Dedifferentiated amniotic fluid mesenchymal stem cell (primary cell): ENCODE data around the gene PRRT4.
A peak's percentile ranks its signal among the peaks of the same experiment; 100 is the strongest.

Source experiments
- DNase-seq: peaks from one replicate; pipeline ENCODE4 v3.0.0-alpha.2; 2016; ENCODE audit errors: extremely low spot score

The PRRT4 gene

GRCh38 chr7:128349466-128349825 lies 12.0 kb downstream of the PRRT4 start:
- DNase-seq = peak; percentile 19

DNA sequence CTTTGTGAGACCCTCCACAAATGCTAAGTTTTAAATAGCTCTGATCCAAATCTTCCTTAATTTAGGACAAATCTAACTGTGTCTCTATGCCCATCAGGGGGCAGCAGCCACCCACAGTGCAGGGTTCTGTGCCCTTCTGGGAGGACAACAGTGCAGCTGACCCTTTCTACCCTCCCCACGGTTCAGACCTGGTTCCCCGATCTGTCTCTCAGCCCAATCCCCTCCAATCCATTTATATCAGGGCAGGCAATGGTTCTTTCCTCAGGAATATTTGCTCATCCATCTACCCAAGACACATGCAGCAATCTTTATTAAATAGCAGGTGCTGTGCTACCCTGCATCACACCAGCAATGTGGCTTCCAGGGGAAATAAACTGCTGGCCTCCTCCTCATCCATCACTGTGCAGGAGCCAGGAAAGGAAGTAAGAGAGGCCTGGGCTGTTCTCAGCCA lies 13.8 kb downstream of the PRRT4 start:
- DNase-seq = peak; percentile 47

DNA sequence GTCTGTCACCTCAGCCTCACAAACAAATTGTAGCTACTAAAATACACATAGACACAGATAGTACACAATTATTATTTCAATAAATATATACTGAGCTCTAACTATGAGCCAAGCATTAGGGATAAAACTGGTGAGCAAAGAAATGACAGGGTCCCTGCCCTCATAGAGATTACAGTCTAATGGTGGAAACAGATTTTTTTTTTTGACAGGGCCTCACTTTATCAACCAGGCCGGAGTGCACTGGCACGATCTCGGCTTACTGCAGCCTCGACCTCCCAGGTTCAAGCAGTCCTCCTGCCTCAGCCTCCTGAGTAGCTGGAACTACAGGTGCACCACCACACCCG lies 17.1 kb downstream of the PRRT4 start:
- no peak for DNase-seq

DNA sequence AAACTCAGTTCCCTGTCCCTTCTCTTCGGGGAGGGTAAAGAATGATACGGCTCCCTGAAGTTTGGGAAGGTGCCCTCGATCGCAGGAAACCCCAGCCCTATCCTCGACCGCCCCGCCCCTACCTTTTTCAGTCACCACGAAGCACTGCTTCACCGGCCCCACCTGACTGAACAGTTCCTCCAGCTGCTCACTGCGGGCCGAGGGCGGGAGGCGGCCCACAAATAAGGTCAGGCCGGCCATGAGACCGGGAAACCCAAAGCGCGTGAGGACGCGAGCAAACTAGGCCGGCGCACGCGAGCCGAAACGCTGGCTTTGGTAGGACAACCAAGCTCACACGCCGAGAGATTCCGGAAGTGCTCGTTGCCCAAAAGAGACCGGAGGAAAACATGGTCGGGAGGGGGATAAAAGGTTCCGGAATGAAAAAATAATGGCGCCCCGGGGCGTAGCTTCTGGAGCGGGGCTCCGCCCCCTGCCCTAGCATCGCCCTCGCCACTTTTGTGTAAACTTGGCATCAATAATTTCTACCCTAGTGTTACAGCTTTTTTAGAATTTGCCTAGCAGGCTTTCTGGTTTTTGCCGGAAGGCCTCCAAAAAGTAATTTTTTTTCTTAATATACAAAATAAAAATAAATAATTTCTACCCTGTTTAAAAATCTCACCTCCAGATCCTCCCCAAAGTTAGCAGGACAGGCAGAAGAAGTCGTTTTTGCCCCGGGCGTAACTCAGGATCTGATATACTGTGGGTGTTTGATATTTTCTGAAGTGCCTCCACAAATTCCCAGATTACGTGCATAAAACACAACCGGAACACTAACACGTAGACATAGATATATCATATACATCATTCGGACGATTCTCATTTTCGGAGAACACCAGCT lies 17.7 kb downstream of the PRRT4 start, which contains the start of gene RBM28:
RBM28 (minus strand) TSS at position 355 of the 877 bp plus-strand sequence; CDS start at position 240, 115 bp downstream.
- DNase-seq = peak; percentile 96

DNA sequence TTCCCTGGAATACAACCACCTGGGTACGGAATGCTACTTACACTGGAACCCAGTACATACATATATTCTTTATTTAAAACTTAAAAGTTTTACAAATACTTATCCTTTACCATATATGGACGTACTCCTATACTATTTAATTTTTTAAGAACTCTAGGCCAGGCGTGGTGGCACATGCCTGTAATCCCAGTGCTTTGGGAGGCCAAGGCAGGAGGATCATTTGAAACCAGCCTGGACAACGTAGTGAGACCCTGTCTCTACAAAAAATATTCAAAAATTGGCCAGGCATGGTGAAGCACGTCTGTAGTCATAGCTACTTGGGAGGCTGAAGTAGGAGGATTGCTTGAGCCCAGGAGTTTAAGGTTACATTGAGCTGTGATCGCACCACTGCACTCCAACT lies 19.8 kb downstream of the PRRT4 start:
- no peak for DNase-seq

- no peak for DNase-seq
Measured at GRCh38 chr7:128335730-128336129, 25.8 kb downstream of the PRRT4 start.

DNA sequence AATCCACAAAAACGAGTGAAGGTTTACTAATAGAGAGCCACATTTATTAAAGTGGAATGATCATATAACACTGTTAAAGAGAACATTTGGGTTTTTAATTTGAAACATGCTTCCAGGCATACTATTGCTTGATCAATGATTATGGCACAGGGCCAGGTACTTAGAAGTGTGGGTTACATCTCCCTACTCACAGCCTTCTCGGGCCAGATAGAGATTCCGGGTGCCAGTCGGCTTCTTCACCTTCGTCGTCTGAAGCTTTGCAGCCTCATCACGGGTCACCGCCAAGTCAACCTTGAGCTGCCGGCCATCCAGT lies 37.2 kb downstream of the PRRT4 start:
- DNase-seq = no peak

DNA sequence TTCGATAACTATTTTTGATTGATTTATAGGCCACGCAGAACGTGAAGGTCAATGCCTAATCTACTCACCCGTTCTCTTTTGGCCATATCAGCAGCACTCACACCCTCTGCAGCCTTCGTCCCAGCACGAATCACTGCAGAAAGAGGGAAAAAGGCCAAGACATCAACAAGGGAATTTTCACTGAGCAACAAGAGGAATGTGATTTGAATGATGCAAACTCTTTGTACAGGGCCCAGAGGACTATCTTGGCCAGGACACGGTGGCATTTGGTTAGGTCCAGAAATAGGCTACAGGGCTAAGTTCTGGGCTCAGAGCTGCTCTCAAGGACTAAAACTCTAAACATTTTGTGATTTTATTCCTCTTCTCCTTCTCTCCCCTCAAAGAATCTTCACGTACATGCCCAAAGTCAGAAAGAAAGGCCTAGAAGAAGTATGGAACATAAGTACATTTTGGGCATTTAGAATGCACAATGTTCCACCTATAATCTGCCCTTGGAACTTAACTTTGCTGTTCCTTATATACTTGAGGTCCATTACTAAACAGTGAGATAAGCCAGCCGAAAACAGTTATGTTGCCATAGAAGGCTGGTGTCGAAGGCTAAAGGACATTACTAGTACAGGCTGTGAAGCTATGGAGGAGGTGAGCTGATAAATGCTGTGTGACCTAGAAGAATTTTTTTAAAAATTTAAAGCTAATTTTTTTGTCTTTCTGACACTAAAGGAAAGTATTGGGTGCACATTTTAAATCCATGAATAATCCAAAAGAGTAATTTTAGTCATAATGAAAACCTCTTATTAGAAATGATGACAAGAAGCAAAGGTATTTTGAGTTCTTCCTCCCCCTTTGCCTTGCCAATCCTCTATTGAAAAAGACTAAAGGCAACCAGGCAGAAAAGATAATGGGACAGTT lies 37.8 kb downstream of the PRRT4 start:
- DNase-seq = no peak

- no peak for DNase-seq
Measured at GRCh38 chr7:128323040-128323439, 38.5 kb downstream of the PRRT4 start.

DNA sequence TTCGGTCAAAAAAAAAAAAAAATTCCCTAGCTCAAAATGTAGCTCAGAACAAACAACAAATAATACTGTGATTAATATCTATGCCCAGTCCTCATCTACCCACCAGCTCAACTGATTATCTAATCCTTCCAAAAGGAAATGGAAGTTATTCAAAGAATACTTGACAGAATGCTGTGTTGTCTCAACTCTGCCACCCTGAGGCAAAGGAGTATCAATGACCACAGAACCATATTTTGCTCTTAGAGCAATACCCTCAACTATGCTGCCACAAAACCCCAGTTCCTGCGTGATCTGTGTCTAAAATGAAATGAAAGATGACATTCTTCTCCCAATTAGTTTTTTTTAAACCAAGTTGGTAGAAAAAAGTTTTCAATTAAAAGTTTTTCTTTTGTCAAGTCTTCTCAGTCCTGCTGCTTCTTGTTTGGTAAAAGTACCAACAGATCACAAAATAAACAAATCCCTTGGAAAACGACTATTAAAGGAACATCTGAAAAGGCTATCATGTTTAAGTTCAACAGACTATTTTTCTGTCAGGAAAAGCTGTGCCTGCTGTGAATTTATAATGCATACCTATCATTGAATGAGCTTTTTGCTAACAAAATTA lies 39.3 kb downstream of the PRRT4 start:
- DNase-seq = peak; percentile 70

GRCh38 chr7:128321044-128321422 lies 40.5 kb downstream of the PRRT4 start:
- no peak for DNase-seq

DNA sequence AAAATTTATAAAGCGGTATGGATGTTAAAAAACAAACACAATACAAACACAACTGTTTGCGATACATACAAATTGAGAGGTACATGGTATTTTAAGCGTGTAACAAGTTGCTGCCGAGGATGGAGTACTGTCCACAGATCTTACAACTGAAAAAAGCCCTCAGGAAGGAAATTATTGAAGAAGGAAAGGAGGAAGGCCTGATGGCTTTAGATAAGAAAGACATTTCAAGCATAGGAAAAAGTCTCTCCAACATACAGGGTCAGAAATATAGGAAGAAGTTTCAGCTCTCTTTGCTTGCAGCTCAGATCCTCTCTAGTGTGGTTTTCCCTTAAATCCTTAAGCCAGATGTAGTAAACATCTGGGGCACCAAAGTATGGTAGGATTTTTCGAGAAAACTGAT lies 42.8 kb downstream of the PRRT4 start:
- DNase-seq = no peak

- no peak for DNase-seq
Measured at GRCh38 chr7:128311013-128311412, 50.5 kb downstream of the PRRT4 start.

DNA sequence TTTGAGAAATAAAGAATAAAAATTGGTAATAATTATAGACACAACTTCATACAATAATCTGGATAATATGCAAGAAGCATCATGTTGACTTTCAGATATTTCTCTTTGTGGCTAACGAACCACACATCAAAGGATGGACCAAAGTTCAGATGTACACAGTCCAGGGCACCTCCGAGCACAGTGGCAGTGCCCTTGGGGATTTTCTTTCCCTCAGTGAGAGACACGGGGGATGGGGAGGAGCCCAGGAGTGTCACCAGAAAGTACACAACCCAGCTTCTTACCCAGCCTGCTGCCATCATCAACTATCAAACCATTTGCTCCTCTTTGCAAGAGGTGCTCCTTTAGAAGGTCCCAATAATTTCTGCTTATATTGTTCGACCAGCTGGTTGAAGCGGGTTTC lies 51.0 kb downstream of the PRRT4 start:
- DNase-seq = no peak

DNA sequence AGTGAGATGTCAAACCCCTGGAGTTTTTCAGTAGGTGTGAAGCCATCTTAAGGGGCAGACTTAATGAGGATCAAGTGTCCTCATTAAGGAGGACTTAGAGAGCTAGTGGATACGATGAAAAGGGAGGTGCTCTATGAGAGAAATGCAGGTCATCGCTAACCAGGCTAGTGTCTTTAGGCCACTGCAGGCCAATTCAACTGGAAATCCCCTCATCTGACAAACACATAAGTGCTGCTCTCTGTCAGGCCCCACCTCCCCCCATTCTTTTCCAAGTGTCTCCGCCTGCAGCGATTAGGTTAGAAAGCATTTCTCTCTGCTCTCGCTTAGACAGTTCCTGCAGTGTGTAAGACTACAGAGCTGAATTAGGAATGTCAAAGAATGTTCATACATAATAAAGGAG lies 51.5 kb downstream of the PRRT4 start:
- DNase-seq = no peak

- DNase-seq = no peak
Measured at GRCh38 chr7:128309124-128309523, 52.4 kb downstream of the PRRT4 start.

- DNase-seq = no peak
Measured at GRCh38 chr7:128307061-128307460, 54.4 kb downstream of the PRRT4 start.

GRCh38 chr7:128304212-128304611 lies 57.3 kb downstream of the PRRT4 start:
- DNase-seq = no peak

GRCh38 chr7:128303643-128304042 lies 57.8 kb downstream of the PRRT4 start:
- no peak for DNase-seq

GRCh38 chr7:128303133-128303532 lies 58.4 kb downstream of the PRRT4 start:
- no peak for DNase-seq

DNA sequence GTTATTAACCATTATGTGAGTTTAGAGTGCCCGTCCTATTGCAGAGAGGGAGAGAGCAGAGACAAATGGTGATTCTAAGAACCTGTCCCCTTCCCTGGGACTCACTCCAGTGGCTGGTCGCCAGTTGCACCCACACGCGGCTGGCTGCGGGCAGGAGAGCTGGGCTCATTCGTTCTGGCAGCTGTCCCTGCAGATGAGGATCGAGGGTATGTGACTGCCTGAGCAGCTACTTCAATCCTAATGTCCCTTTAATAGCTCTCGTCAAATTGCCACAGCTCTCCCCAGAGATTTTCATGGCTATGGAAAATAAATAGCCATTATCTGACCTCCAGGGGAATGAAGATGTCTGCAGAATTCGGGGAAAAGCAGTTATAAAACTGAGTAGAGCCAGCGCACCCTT lies 59.4 kb downstream of the PRRT4 start:
- DNase-seq = no peak
